Measurements from ENCODE around the gene PDS5A. TPM values are rescaled to one million over a fixed set of nuclear protein-coding genes. Genes with fewer than 3 reads are reported as not detected.
"Not testable (repeated sequence)": the region's sequence is repeated elsewhere in the genome, so short reads cannot be mapped to it uniquely, and the experiment has no call there.

PDS5A gene
- total RNA-seq, 1 donor from 2014 or later, result 109 TPM

- peak; percentile 31 for DNase-seq (ENCODE audit: low read depth)
Measured at GRCh38 chr4:39908284-39908683, 69.4 kb downstream of the PDS5A start.

GRCh38 chr4:39905656-39906055, 72.1 kb downstream of the PDS5A start:
- no peak for DNase-seq (ENCODE audit: low read depth)

GRCh38 chr4:39905019-39905418, 72.7 kb downstream of the PDS5A start:
- DNase-seq (ENCODE audit: low read depth), result not testable (repeated sequence)

DNA sequence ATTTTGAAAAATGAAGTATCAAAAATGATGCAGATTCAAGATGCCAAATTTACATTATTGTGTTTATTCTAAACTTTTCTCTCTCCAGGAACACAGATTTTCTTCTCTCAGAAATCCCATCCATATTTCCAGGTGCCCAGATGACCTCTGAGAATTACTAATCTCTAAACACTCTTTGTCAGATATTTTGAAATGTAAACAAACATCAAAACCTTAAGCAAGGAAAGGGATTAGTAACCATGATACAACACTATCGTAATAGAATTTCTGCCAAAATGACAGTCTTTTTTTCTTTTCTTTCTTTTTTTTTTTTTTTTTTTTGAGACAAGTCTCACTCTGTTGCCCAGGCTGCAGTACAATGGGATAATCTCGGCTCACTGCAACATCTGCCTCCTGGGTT, 76.7 kb downstream of the PDS5A start:
- no peak for DNase-seq (ENCODE audit: low read depth)

DNA sequence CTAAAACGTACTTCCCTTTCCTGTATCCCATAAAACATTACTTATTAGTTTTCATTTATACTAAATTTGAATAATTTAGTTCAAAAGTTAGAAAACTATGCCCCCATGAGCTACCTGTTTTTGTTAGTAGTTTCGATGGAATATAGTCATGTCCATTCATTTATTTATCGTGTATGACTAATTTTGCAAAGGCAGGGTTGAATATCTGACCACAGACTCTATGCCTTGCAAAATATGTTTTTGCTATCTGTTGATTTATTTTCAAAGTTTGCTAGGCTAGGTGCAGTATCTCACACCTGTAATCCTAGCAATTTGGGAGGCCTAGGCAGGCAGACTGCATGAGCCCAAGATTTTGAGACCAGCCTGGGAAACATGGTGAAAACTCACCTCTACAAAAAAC, 78.4 kb downstream of the PDS5A start:
- no peak for DNase-seq (ENCODE audit: low read depth)

DNA sequence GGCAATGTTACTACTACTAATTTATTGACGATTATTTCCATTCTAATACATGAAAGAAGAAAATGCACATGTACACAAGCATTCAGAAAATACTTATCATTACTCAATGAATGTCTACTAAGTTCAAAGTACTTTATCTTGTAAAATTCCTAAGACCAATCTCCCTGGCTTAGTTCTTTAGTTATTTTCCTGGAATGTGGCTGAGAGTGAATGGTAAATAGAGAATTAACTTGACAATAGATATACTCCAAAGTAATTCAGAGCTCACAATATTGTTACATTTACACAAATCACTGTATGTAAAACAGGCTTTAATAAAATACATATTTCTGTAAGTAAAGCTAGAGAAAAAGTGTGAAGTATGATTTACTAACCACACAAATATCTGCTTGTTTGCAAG, 79.7 kb downstream of the PDS5A start:
- DNase-seq (ENCODE audit: low read depth), result no peak

DNA sequence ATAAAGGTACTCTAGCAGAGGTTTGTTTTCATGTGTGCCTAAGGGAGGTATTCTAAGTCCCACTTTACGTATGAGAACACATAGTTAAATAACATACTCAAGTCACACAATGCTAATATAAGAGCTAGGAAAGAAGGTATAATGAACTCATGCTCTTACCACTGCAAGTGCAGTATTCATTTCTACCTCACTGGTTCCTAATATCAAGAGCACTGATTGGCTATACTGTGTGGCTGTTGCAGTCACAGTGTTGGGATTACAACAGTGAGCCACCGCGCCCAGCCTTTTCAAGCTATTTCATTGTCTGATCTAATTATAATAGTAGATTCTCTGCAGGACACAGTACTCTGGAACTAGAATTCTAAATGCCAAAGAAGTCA, 84.0 kb downstream of the PDS5A start:
- DNase-seq (ENCODE audit: low read depth), result no peak

DNA sequence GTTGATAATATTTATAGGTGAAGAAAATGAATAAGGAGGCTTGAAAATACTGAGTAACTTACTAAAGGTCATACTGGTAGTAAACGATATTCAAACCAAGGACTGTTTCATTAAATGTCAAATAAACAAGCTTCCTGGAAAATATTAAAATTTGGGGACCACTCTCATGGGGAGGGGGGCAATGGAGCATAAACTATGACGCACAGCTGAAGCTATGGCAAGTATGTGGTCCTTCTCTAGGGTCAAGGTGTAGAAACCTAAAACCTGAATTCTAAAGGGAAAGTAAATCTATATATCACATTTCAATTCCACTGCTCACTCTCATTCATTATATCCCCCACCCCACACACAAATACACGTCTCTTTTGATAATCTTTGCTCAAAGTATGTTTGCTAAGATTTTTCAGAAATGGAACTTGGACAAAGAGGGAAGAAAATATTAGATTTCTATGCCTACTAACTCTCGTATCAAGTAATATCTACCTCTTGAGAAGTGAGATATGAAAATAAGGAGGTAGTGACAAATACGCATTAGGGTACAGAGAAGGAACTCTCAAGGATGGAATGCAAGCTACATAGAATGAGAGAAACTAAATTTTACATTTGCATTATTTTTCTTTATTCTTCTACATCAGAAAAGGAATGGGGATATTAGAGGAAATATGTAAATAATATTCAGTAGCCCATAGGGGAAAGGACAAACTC, 84.6 kb downstream of the PDS5A start:
- DNase-seq (ENCODE audit: low read depth), result no peak

GRCh38 chr4:39889226-39889625, 88.5 kb downstream of the PDS5A start:
- DNase-seq (ENCODE audit: low read depth), result no peak

- no peak for DNase-seq (ENCODE audit: low read depth)
Measured at GRCh38 chr4:39888541-39888940, 89.2 kb downstream of the PDS5A start.

- DNase-seq (ENCODE audit: low read depth), result no peak
Measured at GRCh38 chr4:39883646-39884045, 94.1 kb downstream of the PDS5A start.

DNA sequence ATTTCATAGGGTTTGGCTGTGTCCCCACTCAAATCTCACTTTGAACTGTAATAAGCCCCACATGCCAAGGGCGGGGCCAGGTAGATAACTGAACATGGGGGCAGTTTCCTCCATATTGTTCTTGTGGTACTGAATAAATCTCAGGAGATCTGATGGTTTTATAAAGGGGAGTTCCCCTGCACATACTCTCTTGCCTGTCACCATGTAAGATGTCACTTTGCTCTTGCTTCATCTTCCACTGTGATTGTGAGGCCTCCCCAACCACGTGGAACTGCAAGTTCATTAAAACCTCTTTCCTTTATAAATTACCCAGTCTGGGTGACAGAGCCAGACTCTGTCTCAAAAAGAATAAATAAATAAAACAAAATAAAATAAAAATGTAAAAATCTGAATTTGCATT, 95.9 kb downstream of the PDS5A start:
- DNase-seq (ENCODE audit: low read depth), result no peak

DNA sequence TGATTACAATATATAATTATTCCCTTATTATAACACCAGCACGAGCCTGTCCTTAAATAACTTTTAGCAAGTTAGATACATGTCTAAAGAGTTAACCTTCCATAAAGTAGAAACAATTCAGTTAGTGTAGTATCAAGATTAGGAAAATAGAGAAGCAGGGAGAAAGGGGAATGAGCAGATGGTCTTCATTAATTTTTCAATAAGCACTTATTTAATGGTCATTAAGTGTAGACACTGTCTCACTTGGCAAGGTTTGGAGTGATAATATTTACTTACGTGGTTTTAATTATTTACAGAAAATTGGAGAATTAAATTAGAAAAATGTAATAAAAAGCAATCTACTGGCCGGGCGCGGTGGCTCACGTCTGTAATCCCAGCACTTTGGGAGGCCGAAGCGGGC, 99.7 kb downstream of the PDS5A start:
- no peak for DNase-seq (ENCODE audit: low read depth)

DNA sequence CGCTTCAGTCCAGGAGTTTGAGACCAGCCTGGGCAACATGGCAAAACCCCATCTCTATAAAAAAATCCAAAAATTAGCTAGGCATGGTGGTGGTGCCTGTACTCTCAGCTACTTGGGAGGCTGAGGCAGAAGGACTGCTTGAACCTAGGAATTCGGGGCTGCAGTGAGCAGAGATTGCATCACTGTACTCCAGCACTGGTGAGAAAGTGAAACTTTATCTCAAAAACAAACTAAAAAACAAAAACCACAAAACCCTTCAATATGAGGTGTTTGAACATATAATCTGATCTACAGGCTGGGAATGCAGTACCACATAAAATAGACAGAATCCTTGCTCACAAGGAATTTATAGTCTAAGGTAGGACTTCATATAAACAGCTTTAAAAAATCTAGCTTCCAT, 103.9 kb downstream of the PDS5A start:
- DNase-seq (ENCODE audit: low read depth), result no peak

GRCh38 chr4:39865280-39865679, 112.4 kb downstream of the PDS5A start:
- DNase-seq (ENCODE audit: low read depth), result no peak

- no peak for DNase-seq (ENCODE audit: low read depth)
Measured at GRCh38 chr4:39864391-39864790, 113.3 kb downstream of the PDS5A start.

DNA sequence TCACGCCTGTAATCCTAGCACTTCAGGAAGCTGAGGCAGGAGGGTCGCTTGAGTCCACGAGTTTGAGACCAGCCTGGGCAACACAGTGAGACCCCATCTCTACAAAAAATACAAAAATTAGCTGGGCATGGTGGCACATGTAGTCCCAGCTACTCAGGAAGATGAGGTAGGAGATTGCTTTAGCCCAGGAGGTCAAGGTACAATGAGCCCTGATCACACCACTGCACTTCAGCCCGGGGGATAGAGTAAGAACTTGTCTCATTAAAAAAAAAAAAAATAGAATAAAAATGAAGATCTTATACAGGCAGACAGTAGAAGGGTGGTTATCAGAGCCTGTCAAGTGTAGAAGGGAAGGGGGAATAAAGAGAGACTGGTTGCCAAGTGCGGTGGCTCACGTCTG, 116.9 kb downstream of the PDS5A start:
- no peak for DNase-seq (ENCODE audit: low read depth)

DNA sequence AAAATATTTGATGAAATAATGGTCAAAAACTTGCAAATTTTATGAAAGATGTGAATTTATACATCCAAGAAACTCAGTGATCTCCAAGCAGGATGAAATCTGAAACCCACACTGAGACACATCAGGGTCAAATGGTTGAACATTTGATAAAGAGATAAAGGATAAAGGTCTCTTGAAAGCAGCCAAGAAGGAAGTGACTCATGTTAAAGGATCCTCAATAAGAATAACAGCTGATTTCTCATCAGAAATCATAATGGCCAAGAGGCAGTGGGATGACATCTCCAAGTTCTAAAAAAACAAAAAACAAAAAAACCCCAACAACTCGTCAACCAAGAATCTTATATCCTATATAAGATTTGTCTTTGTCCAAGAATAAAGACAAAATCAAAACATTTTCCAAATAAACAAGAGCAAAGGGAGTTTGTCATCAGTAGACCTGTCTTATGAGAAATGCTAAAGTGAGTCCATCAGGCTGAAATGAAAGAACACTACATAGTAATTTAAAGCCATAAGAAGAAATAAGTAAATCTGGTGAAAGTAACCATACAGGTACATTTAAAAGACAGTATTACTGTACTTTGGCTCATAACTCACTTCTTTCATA, 121.7 kb downstream of the PDS5A start:
- peak; percentile 47 for DNase-seq (ENCODE audit: low read depth)

GRCh38 chr4:39852636-39853035, 125.1 kb downstream of the PDS5A start:
- no peak for DNase-seq (ENCODE audit: low read depth)

GRCh38 chr4:39850727-39851126, 127.0 kb downstream of the PDS5A start:
- DNase-seq (ENCODE audit: low read depth), result no peak

GRCh38 chr4:39846705-39847104, 131.0 kb downstream of the PDS5A start:
- no peak for DNase-seq (ENCODE audit: low read depth)

DNA sequence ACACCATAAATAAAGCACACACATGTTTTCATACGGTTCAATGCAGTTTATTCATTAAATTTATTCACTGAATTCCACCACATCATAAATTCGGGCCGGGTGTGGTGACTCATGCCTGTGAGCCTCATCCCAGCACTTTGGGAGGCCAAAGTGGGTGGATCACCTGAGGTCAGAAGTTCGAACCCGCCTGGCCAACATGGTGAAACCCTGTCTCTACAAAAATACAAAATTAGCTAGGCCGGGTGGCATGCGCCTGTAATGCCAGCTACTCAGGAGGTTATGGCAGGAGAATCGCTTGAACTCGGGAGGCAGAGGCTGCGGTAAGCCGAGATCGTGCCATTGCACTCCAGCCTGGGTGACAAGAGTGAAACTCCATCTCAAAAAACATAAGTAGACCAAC, 131.6 kb downstream of the PDS5A start:
- peak; percentile 12 for DNase-seq (ENCODE audit: low read depth)

DNA sequence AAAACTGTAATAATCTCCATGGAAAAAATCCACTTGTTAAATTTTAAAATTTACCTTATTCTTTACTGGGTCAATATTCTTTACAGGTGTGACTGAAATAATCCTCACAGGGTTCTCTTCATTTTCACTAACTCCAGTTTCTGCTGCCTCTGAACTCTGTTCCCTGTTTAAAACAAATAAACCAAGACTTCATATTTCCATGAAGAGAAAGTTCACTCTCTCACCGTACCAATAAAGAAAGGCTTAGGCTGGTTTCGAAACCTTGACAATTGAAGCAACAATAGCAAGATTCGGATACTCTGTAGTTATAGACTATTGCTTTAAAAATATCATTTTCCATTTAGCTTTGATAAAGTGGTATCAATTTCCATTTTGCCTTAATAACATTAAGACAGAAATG, 135.8 kb downstream of the PDS5A start:
- no peak for DNase-seq (ENCODE audit: low read depth)

- DNase-seq (ENCODE audit: low read depth), result not testable (repeated sequence)
Measured at GRCh38 chr4:39840516-39840915, 137.2 kb downstream of the PDS5A start.

Data from renal cortical epithelial cell (primary cell).